ENCODE results near the gene PLCL2. TPM values are rescaled to one million over a fixed set of nuclear protein-coding genes. Genes with fewer than 3 reads are reported as not detected.

The PLCL2 gene
- polyA plus RNA-seq, 6 donors from 2014 or later, result 65.7 to 92.7 (median 69.1) TPM

- peaks cover 15 to 35% of the 10 kb centered on the region in 2 donors for H3K36me3 Mint-ChIP-seq
- H3K4me1 Mint-ChIP-seq, result peaks cover 9 to 28% (median 21%) of the 10 kb centered on the region in 3 donors
- peaks cover 0 to 5% (median 2%) of the 10 kb centered on the region in 7 donors for H3K9me3 Mint-ChIP-seq
- DNase-seq, result no peak
- ATAC-seq (ENCODE audit: low read depth in 2 of 2), result no peak
- no peak overlapping the region for H3K27ac Mint-ChIP-seq
- no peak overlapping the region for H3K4me3 Mint-ChIP-seq
- no peaks in the 10 kb centered on the region for H3K27me3 Mint-ChIP-seq
Observed at GRCh38 chr3:17061005-17061404, 176.2 kb downstream of the PLCL2 start.

DNA sequence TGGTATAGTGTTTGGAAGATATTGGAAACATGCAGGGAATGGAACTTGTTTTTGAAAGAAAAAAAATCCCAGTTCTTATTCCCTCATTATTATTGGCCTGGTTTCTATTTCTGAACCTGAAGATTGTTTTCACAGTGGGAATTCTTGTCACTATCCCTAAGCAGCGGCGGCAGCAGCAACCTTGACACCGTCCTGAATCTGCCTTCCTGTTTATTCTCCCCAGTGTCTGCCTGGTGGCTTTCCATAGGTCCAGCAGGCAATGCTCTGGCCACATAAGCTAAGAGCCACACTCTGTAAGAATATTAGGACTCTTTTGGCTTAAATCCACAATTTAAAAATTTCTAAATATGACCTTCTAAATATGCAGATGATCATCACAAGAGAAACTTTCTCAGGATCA lies 178.0 kb downstream of the PLCL2 start:
- ATAC-seq (ENCODE audit: low read depth in 2 of 2) (no peak), DNase-seq (no peak)
- H3K36me3 Mint-ChIP-seq, result peaks cover 17 to 27% of the 10 kb centered on the region in 2 donors
- peaks cover 9 to 28% (median 24%) of the 10 kb centered on the region in 3 donors for H3K4me1 Mint-ChIP-seq
- H3K27me3 Mint-ChIP-seq, result no peaks in the 10 kb centered on the region
- peak overlapping the region in 3 of 6 donors; percentile 26 to 79 (median 36) for H3K27ac Mint-ChIP-seq
- H3K9me3 Mint-ChIP-seq, result peaks cover 0 to 5% (median 2%) of the 10 kb centered on the region in 7 donors
- H3K4me3 Mint-ChIP-seq, result no peak overlapping the region

- Mint-ChIP-seq H3K27ac (peak overlapping the region in 3 of 6 donors; percentile 49 to 79 (median 79)), H3K4me3 (peak overlapping the region in 1 of 8 donors; percentile 48), H3K9me3 (peaks cover 0 to 5% (median 2%) of the 10 kb centered on the region in 7 donors), H3K27me3 (no peaks in the 10 kb centered on the region), H3K4me1 (peaks cover 9 to 19% (median 18%) of the 10 kb centered on the region in 3 donors), H3K36me3 (peaks cover 18 to 29% of the 10 kb centered on the region in 2 donors)
- ATAC-seq (ENCODE audit: low read depth in 2 of 2) (no peak), DNase-seq (no peak)
Observed at GRCh38 chr3:17063596-17063995, 178.8 kb downstream of the PLCL2 start.

- Mint-ChIP-seq H3K36me3 (peaks cover 20 to 40% of the 10 kb centered on the region in 2 donors), H3K4me1 (peaks cover 6 to 20% (median 18%) of the 10 kb centered on the region in 3 donors), H3K9me3 (peaks cover 0 to 5% (median 2%) of the 10 kb centered on the region in 7 donors), H3K4me3 (no peak overlapping the region), H3K27me3 (no peaks in the 10 kb centered on the region), H3K27ac (peak overlapping the region in 3 of 6 donors; percentile 33 to 73 (median 67))
- no peak for ATAC-seq (ENCODE audit: low read depth in 2 of 2)
- DNase-seq, result no peak
Observed at GRCh38 chr3:17065315-17065714, 180.6 kb downstream of the PLCL2 start.

DNA sequence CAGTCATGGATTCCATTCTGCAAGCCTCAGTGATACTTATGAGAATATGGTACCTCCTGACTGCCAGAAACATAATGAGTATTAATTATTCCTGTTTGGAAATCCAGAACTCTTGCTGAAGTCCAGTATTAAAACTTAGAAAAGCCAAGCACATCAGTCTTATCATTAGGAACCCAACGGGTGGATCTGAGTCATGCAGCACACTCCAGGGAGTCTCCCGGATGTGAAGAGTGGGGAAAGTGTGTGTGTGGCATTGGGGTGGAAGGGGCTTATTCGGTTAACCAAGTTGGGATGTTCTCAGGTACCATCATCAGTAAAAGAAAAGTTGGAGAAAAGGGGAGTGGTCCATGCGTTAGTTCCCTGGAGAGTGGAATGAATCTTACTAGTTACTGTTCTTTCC lies 181.1 kb downstream of the PLCL2 start:
- DNase-seq, result no peak
- peaks cover 20 to 46% of the 10 kb centered on the region in 2 donors for H3K36me3 Mint-ChIP-seq
- peaks cover 6 to 23% (median 18%) of the 10 kb centered on the region in 3 donors for H3K4me1 Mint-ChIP-seq
- H3K27ac Mint-ChIP-seq, result peak overlapping the region in 1 of 6 donors; percentile 73
- ATAC-seq (ENCODE audit: low read depth in 2 of 2), result no peak
- no peaks in the 10 kb centered on the region for H3K27me3 Mint-ChIP-seq
- no peak overlapping the region for H3K4me3 Mint-ChIP-seq
- H3K9me3 Mint-ChIP-seq, result peaks cover 0 to 5% (median 2%) of the 10 kb centered on the region in 7 donors

- Mint-ChIP-seq H3K27me3 (no peaks in the 10 kb centered on the region), H3K36me3 (peaks cover 35 to 44% of the 10 kb centered on the region in 2 donors), H3K9me3 (no peaks in the 10 kb centered on the region), H3K4me3 (no peak overlapping the region), H3K4me1 (peaks cover 3 to 15% (median 12%) of the 10 kb centered on the region in 3 donors), H3K27ac (peak overlapping the region in 1 of 6 donors; percentile 7)
- no peak for ATAC-seq (ENCODE audit: low read depth in 2 of 2)
- no peak for DNase-seq
Observed at GRCh38 chr3:17069754-17070153, 185.0 kb downstream of the PLCL2 start.

DNA sequence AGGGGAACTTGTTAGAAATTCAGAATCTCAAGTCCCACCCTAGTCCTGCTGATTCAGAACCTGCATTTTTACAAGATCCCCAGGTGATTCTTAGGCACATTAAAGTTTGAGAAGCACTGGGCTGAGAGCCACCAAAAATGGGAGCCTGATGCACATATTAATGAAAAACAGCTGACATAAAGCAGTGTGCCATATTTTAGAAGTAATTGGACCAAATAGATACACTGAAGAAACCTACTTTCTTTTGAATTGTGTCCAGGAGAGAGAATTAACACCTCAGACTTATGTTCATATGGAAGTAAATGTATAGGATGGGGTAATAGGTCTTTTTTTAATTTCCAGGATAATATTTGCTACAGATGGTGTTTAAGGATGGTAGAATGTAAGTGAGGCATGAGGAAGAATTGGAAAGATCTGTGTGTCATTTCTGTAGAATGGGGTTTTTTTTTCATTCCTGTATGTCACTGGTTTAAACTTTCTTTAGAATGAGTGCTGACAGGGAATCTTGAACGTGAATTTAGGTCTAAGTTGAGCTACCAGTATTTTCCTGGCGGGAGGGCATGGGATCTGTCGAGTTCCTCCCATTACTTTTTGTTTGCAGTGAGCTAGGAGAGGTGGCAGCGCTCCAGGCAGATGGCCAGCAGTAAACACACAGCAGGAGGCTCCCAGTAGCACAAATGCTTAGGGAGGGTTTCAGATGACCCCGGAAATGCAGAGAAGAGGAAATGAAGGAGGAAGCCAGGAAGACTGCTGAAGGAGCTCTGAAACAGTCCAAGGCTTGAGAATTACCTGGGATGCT lies 185.6 kb downstream of the PLCL2 start:
- Mint-ChIP-seq H3K4me1 (peaks cover 3 to 15% (median 12%) of the 10 kb centered on the region in 3 donors), H3K27ac (peak overlapping the region in 5 of 6 donors; percentile 1 to 16 (median 7)), H3K9me3 (peaks cover 0 to 2% (median 0%) of the 10 kb centered on the region in 7 donors), H3K4me3 (no peak overlapping the region), H3K36me3 (peaks cover 39 to 44% of the 10 kb centered on the region in 2 donors), H3K27me3 (no peaks in the 10 kb centered on the region)
- ATAC-seq (ENCODE audit: low read depth in 2 of 2) (no peak), DNase-seq (no peak)

- H3K27ac Mint-ChIP-seq, result no peak overlapping the region
- H3K36me3 Mint-ChIP-seq, result peaks cover 35 to 39% of the 10 kb centered on the region in 2 donors
- H3K9me3 Mint-ChIP-seq, result peaks cover 0 to 2% (median 0%) of the 10 kb centered on the region in 7 donors
- DNase-seq (no peak), ATAC-seq (ENCODE audit: low read depth in 2 of 2) (no peak)
- H3K27me3 Mint-ChIP-seq, result no peaks in the 10 kb centered on the region
- H3K4me3 Mint-ChIP-seq, result no peak overlapping the region
- H3K4me1 Mint-ChIP-seq, result peaks cover 0 to 19% (median 18%) of the 10 kb centered on the region in 3 donors
Observed at GRCh38 chr3:17074559-17074958, 189.8 kb downstream of the PLCL2 start.

DNA sequence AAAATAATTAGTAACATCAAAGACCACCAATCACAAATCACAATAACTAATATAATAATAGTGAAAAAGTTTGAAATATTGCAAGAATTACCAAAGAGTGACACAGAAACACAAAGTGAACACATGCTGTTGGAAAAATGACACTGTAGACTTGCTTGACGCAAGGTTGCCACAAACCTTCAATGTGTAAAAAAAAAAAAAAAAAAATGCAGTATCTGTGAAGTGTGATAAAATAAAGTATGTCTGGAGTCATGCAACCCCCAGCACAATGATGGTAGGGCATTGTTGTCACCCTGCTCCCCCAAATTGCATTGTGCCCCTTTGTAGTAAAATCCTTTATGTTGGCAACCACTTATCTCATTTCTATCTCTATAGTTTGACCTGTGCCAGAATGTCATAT lies 190.6 kb downstream of the PLCL2 start:
- Mint-ChIP-seq H3K36me3 (peaks cover 33 to 45% of the 10 kb centered on the region in 2 donors), H3K4me3 (no peak overlapping the region)

GRCh38 chr3:17075907-17076306 lies 191.2 kb downstream of the PLCL2 start:
- ATAC-seq (ENCODE audit: low read depth in 2 of 2), result no peak
- Mint-ChIP-seq H3K27me3 (no peaks in the 10 kb centered on the region), H3K4me1 (peaks cover 0 to 18% (median 14%) of the 10 kb centered on the region in 3 donors), H3K27ac (no peak overlapping the region), H3K36me3 (peaks cover 28 to 46% of the 10 kb centered on the region in 2 donors), H3K4me3 (no peak overlapping the region), H3K9me3 (peaks cover 0 to 2% (median 0%) of the 10 kb centered on the region in 7 donors)
- no peak for DNase-seq

More for the DNA sequence above, 190.6 kb downstream of the PLCL2 start:
- H3K4me1 Mint-ChIP-seq, result peaks cover 0 to 18% (median 17%) of the 10 kb centered on the region in 3 donors
- H3K27ac Mint-ChIP-seq, result no peak overlapping the region
- ATAC-seq (ENCODE audit: low read depth in 2 of 2), result no peak
- H3K9me3 Mint-ChIP-seq, result peaks cover 0 to 2% (median 0%) of the 10 kb centered on the region in 7 donors
- DNase-seq, result no peak
- H3K27me3 Mint-ChIP-seq, result no peaks in the 10 kb centered on the region

DNA sequence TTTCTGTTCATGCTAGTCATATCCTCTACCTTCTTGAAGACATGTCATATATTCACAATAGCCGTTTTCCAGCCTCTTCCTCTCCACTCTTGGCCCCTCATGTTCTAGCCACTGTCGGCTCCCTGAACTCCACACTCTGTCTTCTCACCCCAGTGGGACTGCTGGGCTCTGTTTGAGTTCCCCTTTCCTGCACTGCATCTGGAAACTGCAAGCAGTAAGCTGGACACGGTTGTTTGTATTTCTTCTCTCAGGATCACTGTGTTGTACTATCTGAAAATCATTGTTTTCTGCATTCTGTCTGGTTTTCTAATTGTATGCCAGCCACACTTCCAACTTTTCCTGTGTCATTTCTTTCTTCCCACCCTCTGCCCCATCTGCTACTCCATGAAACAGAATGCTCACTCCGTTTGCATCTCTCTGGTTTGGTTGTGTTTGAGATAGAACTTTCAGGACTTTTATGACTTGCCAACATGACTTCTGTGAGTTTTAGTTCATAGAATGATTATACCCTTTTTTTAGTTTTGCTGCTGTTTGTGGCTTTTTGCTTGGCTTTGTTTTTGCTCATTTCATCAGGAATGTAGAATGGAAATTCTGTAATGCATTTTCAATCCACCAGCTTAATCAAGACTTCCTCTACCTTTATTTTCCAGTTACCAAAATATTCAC lies 192.3 kb downstream of the PLCL2 start:
- Mint-ChIP-seq H3K36me3 (peaks cover 27 to 49% of the 10 kb centered on the region in 2 donors), H3K4me1 (peaks cover 0 to 18% (median 14%) of the 10 kb centered on the region in 3 donors)

GRCh38 chr3:17077606-17078005 lies 192.9 kb downstream of the PLCL2 start:
- H3K27me3 Mint-ChIP-seq, result no peaks in the 10 kb centered on the region
- peaks cover 0 to 18% (median 14%) of the 10 kb centered on the region in 3 donors for H3K4me1 Mint-ChIP-seq
- peaks cover 29 to 49% of the 10 kb centered on the region in 2 donors for H3K36me3 Mint-ChIP-seq
- H3K4me3 Mint-ChIP-seq, result no peak overlapping the region
- H3K9me3 Mint-ChIP-seq, result peaks cover 0 to 2% (median 0%) of the 10 kb centered on the region in 7 donors
- peak overlapping the region in 3 of 6 donors; percentile 8 to 52 (median 33) for H3K27ac Mint-ChIP-seq
- DNase-seq, result no peak
- ATAC-seq (ENCODE audit: low read depth in 2 of 2), result no peak

More for the DNA sequence above, 192.3 kb downstream of the PLCL2 start:
- Mint-ChIP-seq H3K4me3 (no peak overlapping the region), H3K27ac (peak overlapping the region in 5 of 6 donors; percentile 5 to 52 (median 8)), H3K9me3 (peaks cover 0 to 2% (median 0%) of the 10 kb centered on the region in 7 donors), H3K27me3 (no peaks in the 10 kb centered on the region)
- ATAC-seq (ENCODE audit: low read depth in 2 of 2) (no peak), DNase-seq (no peak)

DNA sequence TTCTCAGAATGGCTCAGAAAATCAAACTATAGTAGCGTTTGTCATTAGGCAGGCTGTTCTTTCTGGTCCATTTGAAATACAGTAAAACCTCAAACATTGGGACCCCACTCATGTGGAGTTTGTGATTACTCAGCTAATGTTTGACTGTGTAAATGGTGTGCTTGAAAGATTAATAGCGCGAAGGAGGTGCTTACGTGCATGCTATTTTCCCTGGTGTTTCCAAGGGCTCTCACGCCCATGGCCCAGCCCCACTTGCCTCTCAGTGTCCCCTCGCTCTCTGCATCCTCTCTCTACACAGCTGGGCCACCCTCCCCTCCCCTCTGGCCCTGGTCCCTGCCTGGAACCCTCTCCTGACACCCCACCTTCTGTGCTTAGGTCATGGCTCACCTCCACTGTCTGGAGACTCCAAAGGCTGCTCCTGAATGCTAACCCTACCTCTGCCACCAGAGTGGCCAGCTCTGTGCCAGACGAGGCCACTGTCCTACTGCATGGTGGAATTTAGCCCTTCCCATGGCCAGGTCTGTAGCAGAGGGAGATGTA lies 194.2 kb downstream of the PLCL2 start:
- ATAC-seq (ENCODE audit: low read depth in 2 of 2) (no peak), DNase-seq (no peak)
- peaks cover 0 to 2% (median 0%) of the 10 kb centered on the region in 7 donors for H3K9me3 Mint-ChIP-seq
- no peaks in the 10 kb centered on the region for H3K27me3 Mint-ChIP-seq
- H3K27ac Mint-ChIP-seq, result no peak overlapping the region
- H3K36me3 Mint-ChIP-seq, result peaks cover 35 to 50% of the 10 kb centered on the region in 2 donors
- peaks cover 0 to 22% (median 18%) of the 10 kb centered on the region in 3 donors for H3K4me1 Mint-ChIP-seq
- no peak overlapping the region for H3K4me3 Mint-ChIP-seq

All from naive B cell (primary cell).